ENCODE results near the gene CCDC148.

GRCh38 chr2:158179660-158180059, 276.9 kb downstream of the CCDC148 start:
- TF ChIP-seq CTCF (IDR thresholded peaks at IDR 0.05) (peak in 4 of 6 experiments; percentile 16 to 47 (median 34)), POLR2A (IDR thresholded peaks at IDR 0.05) (no peak)

Measured in Peyer's patch (tissue), 4 donors.